ENCODE measurements around the gene RNF227.

Gene RNF227

GRCh38 chr17:7888184-7888920, 27.7 kb downstream of the RNF227 start, which contains the start of gene CHD3:
TSS of gene CHD3 (plus strand) at chr17:7888789. CDS start at chr17:7889001, 212 bp downstream.
- peak within 1 kb of the TSS; percentile 90 for H3K27ac Mint-ChIP-seq
- peaks cover 4% of the 10 kb centered on the region for H3K27me3 Mint-ChIP-seq (ENCODE audit: low read depth, poor library complexity)
- H3K9me3 Mint-ChIP-seq: no peaks in the 10 kb centered on the region
- no peak for TF ChIP-seq CTCF (IDR thresholded peaks at IDR 0.05)
- H3K4me1 Mint-ChIP-seq: peaks cover 5% of the 10 kb centered on the region
- H3K36me3 Mint-ChIP-seq (ENCODE audit: low read depth): peaks cover 26% of the 10 kb centered on the region
- DNase-seq: no peak
- H3K4me3 Mint-ChIP-seq: no peak within 1 kb of the TSS

- H3K36me3 Mint-ChIP-seq (ENCODE audit: low read depth): peaks cover 26% of the 10 kb centered on the region
- no peaks in the 10 kb centered on the region for H3K9me3 Mint-ChIP-seq
- TF ChIP-seq CTCF (IDR thresholded peaks at IDR 0.05): no peak
- no peak overlapping the region for H3K4me3 Mint-ChIP-seq
- peaks cover 4% of the 10 kb centered on the region for H3K27me3 Mint-ChIP-seq (ENCODE audit: low read depth, poor library complexity)
- peaks cover 5% of the 10 kb centered on the region for H3K4me1 Mint-ChIP-seq
- peak; percentile 84 for DNase-seq
- H3K27ac Mint-ChIP-seq: no peak overlapping the region
Measured at GRCh38 chr17:7887482-7888183, 28.5 kb downstream of the RNF227 start.

GRCh38 chr17:7887038-7887481, 29.0 kb downstream of the RNF227 start:
- H3K4me1 Mint-ChIP-seq: peaks cover 5% of the 10 kb centered on the region
- peaks cover 25% of the 10 kb centered on the region for H3K36me3 Mint-ChIP-seq (ENCODE audit: low read depth)
- no peak overlapping the region for H3K4me3 Mint-ChIP-seq
- H3K27ac Mint-ChIP-seq: no peak overlapping the region
- H3K27me3 Mint-ChIP-seq (ENCODE audit: low read depth, poor library complexity): peaks cover 4% of the 10 kb centered on the region
- no peak for DNase-seq
- no peaks in the 10 kb centered on the region for H3K9me3 Mint-ChIP-seq
- TF ChIP-seq CTCF (IDR thresholded peaks at IDR 0.05): no peak

GRCh38 chr17:7886227-7887037, 29.7 kb downstream of the RNF227 start:
- H3K4me3 Mint-ChIP-seq: no peak overlapping the region
- H3K9me3 Mint-ChIP-seq: no peaks in the 10 kb centered on the region
- TF ChIP-seq CTCF (IDR thresholded peaks at IDR 0.05): no peak
- no peak overlapping the region for H3K27ac Mint-ChIP-seq
- peaks cover 5% of the 10 kb centered on the region for H3K4me1 Mint-ChIP-seq
- peaks cover 20% of the 10 kb centered on the region for H3K36me3 Mint-ChIP-seq (ENCODE audit: low read depth)
- H3K27me3 Mint-ChIP-seq (ENCODE audit: low read depth, poor library complexity): peaks cover 4% of the 10 kb centered on the region
- DNase-seq: peak; percentile 43

- no peak for TF ChIP-seq CTCF (IDR thresholded peaks at IDR 0.05)
- peaks cover 4% of the 10 kb centered on the region for H3K27me3 Mint-ChIP-seq (ENCODE audit: low read depth, poor library complexity)
- H3K27ac Mint-ChIP-seq: no peak overlapping the region
- no peaks in the 10 kb centered on the region for H3K9me3 Mint-ChIP-seq
- H3K4me1 Mint-ChIP-seq: peaks cover 5% of the 10 kb centered on the region
- H3K36me3 Mint-ChIP-seq (ENCODE audit: low read depth): peaks cover 12% of the 10 kb centered on the region
- peak overlapping the region; percentile 63 for H3K4me3 Mint-ChIP-seq
- DNase-seq: peak; percentile 76
Measured at GRCh38 chr17:7885367-7886226, 30.5 kb downstream of the RNF227 start.
